GM18508 (cell line): ENCODE data around the gene TNFSF11.

ENCODE experiments used
- ATAC-seq: cut with Tn5 transposase; IDR thresholded peaks from one replicate; pipeline ENCODE4 v1.9.1; 2021; ENCODE audit warnings: moderate number of reproducible peaks; ENCODE audit not compliant: insufficient read depth, unreplicated experiment

TNFSF11 gene

DNA sequence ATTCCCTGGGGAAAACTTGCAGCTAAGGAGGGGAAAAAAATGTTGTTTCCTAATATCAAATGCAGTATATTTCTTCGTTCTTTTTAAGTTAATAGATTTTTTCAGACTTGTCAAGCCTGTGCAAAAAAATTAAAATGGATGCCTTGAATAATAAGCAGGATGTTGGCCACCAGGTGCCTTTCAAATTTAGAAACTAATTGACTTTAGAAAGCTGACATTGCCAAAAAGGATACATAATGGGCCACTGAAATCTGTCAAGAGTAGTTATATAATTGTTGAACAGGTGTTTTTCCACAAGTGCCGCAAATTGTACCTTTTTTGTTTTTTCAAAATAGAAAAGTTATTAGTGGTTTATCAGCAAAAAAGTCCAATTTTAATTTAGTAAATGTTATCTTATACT lies 33.6 kb downstream of the TNFSF11 start:
- no peak for ATAC-seq

DNA sequence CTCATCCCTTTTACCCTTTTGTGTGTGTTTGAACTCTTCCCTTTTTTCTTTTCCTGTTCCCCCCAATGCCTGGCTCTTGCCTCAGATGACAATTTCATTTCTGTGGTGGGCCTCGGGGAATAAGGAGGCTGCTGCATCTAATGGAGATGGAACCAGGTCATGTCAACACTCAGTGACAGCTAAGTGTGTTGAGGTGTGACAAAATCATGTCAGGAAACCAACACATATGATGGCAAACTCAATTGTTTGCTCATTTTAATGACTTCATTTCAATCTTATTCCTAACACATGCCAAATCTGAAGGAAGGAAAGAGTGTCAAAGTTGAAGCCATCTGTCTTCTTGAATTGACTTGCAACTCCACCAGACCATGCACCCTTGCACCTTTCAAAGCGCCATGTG lies 36.7 kb downstream of the TNFSF11 start:
- ATAC-seq: no peak

- no peak for ATAC-seq
Measured at GRCh38 chr13:42611086-42611779, 37.3 kb downstream of the TNFSF11 start.

DNA sequence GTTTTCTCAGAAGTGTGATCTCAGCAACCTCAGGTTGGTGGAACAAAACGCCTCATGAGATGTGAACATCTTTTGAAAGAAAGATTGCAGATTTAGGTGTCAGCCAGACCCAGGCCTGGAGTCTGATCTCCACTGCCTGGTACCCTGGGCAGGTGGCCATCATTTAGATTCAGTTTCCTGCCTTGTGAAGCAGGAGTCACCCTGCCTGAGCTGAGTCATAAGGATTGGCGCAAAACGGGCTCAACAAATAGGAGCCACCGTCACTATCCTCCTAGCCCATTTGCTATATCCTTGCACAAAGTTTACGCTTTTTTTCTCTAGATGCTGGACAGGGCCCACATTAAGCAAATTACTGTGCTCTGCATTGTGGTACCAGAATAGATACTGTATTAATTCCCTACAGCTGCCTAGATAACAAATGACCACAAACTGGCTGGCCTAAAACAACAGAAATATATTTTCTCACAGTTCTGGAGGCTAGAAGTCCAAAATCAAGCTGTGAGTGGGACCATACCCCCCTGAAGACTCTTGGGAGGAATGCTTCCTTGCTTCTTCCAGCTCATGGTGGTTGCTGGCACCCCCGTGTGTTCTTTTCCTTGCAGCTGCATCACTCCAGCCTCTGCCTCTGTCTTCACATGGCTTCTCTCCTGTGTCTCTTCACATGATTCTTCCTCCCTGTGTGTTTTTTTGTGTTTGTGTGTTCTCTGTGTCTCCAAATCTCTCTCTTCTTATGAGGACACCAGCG lies 38.2 kb downstream of the TNFSF11 start:
- ATAC-seq: no peak

GRCh38 chr13:42614436-42615035 lies 40.6 kb downstream of the TNFSF11 start:
- no peak for ATAC-seq

DNA sequence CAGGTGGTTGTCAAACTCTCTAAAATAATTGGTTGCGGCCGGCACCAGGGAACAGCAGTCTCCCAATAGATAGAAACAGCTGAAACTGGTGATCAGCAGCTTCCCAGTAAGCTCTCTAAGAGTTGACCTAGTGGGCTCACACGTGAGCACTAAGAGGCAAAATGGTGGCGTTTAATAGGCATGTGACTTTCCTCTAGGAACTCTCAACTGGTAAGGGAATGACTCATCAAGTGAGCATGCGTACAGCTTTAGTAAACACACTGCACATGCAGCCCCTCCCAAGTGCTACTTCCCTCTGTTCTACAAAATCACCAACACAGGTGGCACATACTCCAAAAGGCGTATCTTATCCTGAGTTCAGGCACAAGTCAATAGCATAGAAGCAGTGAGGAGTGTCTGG lies 41.7 kb downstream of the TNFSF11 start:
- ATAC-seq: no peak

GRCh38 chr13:42617221-42617620 lies 43.3 kb downstream of the TNFSF11 start:
- ATAC-seq: no peak

DNA sequence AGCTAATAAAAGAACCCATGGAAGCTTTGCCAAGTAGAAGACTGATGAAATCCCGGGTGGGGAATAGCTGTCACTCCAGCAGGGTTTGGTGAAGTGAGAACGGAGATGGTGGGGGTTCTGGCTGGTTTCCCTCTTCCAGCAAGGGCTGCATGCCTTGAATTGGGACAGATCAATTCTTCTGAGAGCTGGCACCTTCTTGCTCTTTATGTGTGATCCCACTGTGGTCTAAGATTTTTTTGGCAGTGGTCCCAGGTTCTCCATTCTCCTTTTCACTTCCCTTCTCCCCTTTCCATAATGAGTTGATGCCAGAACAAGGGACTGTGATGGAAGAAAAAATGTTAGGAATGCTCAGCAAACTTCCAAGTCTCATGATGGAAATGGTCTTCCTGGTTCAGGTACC lies 50.0 kb downstream of the TNFSF11 start:
- no peak for ATAC-seq

DNA sequence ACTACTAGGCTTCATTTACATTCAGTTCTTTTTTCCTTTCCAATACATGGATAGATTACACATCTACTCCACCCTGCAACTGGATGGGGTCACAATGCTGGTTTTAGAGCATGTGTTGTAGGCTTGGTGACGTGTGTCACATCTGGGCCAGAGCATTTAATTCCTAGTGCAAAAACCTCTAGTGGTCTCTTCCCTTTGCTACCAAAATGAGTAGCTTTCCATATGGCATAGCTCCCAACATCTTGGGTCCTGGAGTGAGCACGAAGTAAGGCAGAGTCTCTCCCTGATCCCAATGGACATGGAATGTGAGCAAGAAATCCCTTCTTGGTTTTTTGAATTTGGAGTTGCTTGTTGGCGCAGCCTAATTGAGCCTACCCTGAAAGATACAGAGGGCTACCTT lies 51.7 kb downstream of the TNFSF11 start:
- ATAC-seq: no peak

DNA sequence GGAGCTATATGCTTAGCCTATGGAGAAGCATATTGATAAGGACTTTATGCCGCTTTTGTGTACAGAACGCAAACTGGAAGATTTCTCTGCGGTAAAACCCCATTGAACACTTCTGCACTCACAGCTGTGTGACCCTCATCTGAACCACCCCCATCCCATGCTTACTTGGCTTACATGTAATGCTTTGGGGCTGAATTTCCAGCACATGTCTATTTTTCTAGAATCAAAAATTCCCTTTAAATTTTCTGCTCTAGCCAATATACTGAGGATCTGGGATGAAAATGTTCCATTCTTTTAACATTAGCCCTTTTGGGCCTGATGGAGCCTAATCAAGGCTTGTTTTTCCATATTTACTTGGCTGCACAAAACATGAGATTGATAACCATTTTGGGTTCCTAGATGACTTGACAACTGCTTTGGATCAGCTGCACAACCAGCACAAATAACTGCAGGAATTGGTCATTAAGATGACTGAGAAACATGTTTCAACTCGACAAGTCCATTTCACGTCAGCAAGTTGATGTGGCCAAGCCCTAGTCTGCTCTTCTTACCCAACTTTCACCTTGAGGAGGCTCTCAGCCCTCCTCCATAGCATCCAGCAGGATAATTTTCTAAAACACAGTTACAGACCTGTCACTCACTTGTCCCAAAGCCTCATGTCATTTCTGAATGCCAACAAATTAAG lies 52.4 kb downstream of the TNFSF11 start:
- no peak for ATAC-seq

DNA sequence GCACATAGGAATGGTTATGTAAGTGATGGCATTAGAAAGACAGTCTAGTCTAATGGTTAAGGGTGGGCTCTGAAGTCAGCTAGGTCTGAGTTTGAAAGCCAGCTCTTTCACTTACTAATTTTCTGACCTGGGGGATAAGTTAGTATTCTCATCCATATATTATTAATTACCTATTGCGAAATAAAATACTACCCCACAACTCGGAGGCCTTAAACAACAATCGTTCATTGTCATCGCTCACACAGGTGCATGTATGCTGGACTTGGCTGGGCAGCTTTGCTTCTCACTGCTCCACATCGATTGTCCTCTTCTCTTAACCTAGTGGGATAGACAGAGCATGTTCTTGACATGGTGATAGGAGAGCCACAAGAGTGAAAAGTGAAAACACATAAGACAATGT lies 54.7 kb downstream of the TNFSF11 start:
- no peak for ATAC-seq

DNA sequence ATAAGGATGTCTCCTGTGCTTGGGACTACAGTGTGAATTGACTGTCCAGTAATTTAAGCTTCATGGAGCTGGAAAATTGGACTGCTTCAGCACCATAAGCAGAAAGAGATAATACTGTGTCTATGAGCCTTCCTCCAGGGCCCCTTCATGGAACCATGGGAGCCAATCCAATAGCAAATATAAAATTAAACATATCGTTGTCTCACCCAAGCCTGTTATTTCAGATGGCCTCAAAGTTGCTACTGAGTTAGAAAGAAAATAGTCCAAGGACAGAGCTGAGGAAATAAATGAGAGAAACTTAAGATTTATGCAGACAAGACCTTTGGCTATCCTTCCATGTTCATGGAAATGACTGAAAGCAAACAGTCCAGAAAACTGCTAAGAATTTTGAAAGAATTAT lies 57.2 kb downstream of the TNFSF11 start:
- ATAC-seq: no peak

- ATAC-seq: no peak
Measured at GRCh38 chr13:42633495-42633894, 59.5 kb downstream of the TNFSF11 start.

GRCh38 chr13:42638101-42638500 lies 64.1 kb downstream of the TNFSF11 start:
- no peak for ATAC-seq

GRCh38 chr13:42638886-42639285 lies 64.9 kb downstream of the TNFSF11 start:
- no peak for ATAC-seq

- no peak for ATAC-seq
Measured at GRCh38 chr13:42643076-42643475, 69.1 kb downstream of the TNFSF11 start.

- ATAC-seq: no peak
Measured at GRCh38 chr13:42644841-42645240, 70.9 kb downstream of the TNFSF11 start.

- no peak for ATAC-seq
Measured at GRCh38 chr13:42645717-42646116, 71.8 kb downstream of the TNFSF11 start.

DNA sequence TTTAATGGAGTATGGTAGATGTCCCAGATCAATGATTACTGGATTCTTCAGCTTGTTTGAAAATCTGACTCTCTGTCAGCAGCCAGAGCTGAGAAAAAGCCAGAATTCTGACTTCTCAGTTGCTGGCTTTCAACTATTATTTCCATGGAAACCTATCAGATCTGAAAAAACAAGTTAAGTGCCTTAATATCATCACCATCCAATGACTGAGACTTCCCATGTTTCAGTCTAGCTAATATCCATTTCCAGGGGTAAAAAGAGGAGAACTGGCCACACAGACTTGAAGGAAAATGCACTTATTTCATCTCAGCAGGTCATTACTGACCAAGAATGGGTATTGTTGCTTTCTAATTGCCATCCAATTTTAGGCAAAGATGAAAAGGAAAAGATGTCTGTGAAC lies 75.2 kb downstream of the TNFSF11 start:
- ATAC-seq: no peak

DNA sequence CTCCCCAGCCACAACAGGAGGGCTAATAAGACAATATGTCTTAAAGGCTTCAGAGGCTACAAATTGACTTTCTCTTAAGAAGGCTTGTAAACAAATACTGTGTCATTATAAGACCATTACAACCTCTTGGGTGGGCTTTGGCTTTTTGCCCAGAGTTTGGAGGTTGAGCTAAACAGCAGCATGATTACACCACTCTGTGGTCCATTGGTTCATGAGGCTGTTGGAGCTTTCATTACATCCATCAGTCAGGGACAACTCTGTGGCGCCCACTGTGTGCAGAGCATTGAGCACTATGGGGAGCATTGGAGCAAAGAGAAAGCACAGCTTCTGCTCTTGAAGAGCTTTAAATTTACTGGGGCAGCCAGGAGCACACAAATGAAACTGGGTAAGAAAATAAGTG lies 75.9 kb downstream of the TNFSF11 start:
- ATAC-seq: no peak

DNA sequence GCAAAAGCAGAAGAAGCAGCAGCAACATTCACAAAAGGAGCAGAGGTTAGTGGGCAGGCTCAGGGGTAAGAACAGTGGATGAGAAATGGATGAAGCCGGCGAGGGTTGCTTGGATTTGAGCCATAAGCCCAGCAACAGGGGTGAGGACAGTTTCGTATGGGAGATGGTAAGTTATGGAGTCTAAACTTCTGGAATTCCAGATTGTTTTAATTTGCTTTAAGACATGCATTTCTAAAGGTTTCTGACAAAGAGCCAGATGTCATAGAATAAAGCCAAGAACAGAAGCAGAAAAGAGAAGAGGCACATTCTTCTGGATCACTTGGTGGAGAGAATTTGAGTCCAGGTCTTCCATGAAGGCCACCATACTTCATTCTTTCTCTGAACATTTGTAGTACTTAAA lies 76.6 kb downstream of the TNFSF11 start:
- no peak for ATAC-seq
